Uterus (tissue), 2 donors: ENCODE results near the gene MPO.

Source experiments
- CTCF ChIP-seq, 4 experiments: fragments of 200-600 bp in 2 of 4; fragments of 450-650 bp in 2 of 4; sonication (generic) in 2 of 4; IDR thresholded peaks; one replicate each; pipeline ENCODE4 v1.5.1; 2016 to 2019; ENCODE audit warnings: antibody characterized with exemption in 4 of 4, mild to moderate bottlenecking in 2 of 4, moderate library complexity in 1 of 4
- POLR2A ChIP-seq, 2 donors: fragments of 450-650 bp; IDR thresholded peaks; one replicate each; pipeline ENCODE4 v1.6.1; 2016; ENCODE audit warnings: antibody characterized with exemption in 2 of 2, mild to moderate bottlenecking in 1 of 2, moderate library complexity in 1 of 2

DNA sequence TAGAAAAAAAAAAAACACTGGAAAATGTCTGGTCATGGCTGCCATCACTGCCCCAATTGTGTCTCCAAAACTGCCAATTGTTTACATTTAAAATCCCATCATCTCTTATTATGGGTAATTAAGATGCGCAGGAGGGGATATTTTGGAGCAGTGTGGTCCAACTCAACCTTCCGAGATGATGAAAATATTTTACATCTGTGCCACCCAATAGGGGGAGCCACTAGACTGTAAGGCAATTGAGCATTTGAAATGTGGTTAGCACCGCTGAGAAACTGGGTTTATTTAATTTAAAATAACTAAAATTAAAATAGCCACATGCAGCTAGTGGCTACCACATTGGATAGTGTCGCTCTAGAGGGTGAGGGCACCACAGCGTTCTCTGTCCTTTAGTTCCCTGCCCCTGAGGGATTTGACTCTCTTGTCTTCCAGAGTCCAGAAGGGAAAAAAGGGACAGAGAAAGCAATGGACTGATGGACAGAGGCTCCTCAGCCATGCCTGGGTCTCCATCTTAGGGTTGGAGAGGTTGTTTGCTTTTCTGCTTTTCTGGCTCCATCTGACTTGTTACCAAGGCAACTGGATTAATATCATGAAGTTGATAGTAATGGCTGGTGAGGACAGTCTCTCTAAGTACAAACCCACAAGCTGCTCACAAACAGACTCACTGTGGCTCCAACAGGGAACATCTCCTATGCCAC lies 3.5 kb downstream of the MPO start:
- no peak for TF ChIP-seq POLR2A (IDR thresholded peaks at IDR 0.05)
- no peak for TF ChIP-seq CTCF (IDR thresholded peaks at IDR 0.05)
